ENCODE measurements around the gene PLRG1.
A peak's percentile ranks its signal among the peaks of the same experiment; 100 is the strongest.

PLRG1 gene

DNA sequence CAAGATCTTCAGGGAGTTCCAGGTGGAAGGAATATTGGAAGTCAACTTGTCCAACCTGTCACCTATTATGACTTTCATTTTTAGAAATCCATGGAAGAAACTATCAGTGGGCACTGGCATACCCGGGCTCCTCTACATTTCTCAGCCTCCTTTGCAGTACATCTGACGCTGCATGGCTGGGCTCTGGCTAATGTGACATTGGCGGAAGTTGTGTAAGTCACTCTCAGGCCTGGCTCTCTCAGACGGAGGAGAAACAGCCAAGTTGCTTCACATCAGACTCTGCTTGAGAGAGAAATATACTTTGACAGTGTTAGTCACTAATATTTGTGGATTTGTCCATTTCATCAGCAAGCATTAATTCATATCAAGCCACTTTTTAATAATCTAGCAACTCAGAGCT is 63.1 kb downstream of the PLRG1 start:
- in situ Hi-C loops (cut with MboI; ENCODE audit: low sequenced_read_pairs, unreplicated experiment): no loop called here
- TF ChIP-seq, protein P1, sequence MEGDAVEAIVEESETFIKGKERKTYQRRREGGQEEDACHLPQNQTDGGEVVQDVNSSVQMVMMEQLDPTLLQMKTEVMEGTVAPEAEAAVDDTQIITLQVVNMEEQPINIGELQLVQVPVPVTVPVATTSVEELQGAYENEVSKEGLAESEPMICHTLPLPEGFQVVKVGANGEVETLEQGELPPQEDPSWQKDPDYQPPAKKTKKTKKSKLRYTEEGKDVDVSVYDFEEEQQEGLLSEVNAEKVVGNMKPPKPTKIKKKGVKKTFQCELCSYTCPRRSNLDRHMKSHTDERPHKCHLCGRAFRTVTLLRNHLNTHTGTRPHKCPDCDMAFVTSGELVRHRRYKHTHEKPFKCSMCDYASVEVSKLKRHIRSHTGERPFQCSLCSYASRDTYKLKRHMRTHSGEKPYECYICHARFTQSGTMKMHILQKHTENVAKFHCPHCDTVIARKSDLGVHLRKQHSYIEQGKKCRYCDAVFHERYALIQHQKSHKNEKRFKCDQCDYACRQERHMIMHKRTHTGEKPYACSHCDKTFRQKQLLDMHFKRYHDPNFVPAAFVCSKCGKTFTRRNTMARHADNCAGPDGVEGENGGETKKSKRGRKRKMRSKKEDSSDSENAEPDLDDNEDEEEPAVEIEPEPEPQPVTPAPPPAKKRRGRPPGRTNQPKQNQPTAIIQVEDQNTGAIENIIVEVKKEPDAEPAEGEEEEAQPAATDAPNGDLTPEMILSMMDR (IDR thresholded peaks at IDR 0.05; ENCODE audit: borderline replicate concordance, control extremely low read depth, extremely low read depth, insufficient read depth, missing control alignments): no peak
- no peak for DNase-seq (ENCODE audit: low spot score)

DNA sequence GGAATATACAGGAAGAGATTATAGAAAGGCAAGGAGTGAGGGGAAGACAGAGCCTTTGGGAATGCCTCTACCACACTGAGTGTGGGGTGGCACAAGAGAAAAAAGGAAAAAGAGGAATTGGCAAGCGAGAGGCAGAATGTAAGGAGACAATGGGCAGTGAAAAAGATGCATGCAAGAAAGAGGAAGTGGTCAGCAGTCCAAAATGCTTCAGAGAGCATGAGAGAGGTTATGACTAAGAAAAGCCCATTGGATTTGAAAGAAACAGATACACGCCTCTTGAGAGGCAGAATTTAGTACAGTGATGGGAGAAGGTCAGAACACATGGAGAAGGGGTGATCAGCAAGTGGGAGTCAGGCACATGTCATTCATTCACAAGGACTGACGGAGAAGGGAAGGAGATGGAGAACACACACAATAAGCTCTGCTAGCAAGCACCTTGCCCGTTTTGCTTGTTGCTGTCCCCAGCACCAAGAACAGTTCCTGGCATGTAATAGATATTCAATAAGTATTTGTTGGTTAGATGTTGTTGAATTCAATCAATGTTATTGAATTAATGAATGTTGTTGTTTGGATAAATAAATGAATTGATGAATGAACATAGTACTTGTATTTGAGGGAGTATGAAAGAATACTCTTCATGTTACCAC is 65.0 kb downstream of the PLRG1 start:
- TF ChIP-seq, protein P1 (IDR thresholded peaks at IDR 0.05; ENCODE audit: borderline replicate concordance, control extremely low read depth, extremely low read depth, insufficient read depth, missing control alignments): no peak
- DNase-seq (ENCODE audit: low spot score): peak; percentile 32
- in situ Hi-C loops (cut with MboI; ENCODE audit: low sequenced_read_pairs, unreplicated experiment): no loop called here

All from GM13976 (cell line).